Spinal cord (tissue), 10 donors: Measurements from ENCODE around the gene PKDCC. TPM values are rescaled to one million over a fixed set of nuclear protein-coding genes. Genes with fewer than 3 reads are reported as not detected.
"Not testable (repeated sequence)": the region's sequence is repeated elsewhere in the genome, so short reads cannot be mapped to it uniquely, and the experiment has no call there.

ENCODE experiments used
- DNase-seq, 6 donors: peaks; one replicate each; pipeline versions ENCODE4 v3.0.0 to v3.0.0-alpha.2; 2013 to 2015; ENCODE audit warnings: low spot score in 6 of 6, low read depth in 4 of 6
- H3K27ac ChIP-seq: one replicate; pipeline ENCODE4 v1.5.1; 2013; ENCODE audit warnings: low read depth, low read length, control low read depth
- H3K27me3 ChIP-seq: one replicate; pipeline ENCODE4 v1.6.1; 2013; ENCODE audit warnings: low read length; ENCODE audit not compliant: control insufficient read depth, insufficient read depth
- H3K36me3 ChIP-seq: one replicate; pipeline ENCODE4 v1.6.1; 2013; ENCODE audit warnings: low read length; ENCODE audit not compliant: control insufficient read depth, insufficient read depth
- H3K4me1 ChIP-seq: one replicate; pipeline ENCODE4 v1.6.1; 2013; ENCODE audit warnings: low read length; ENCODE audit not compliant: control insufficient read depth, insufficient read depth
- H3K4me3 ChIP-seq: one replicate; pipeline ENCODE4 v1.5.1; 2013; ENCODE audit warnings: low read depth, low read length, control low read depth
- H3K9me3 ChIP-seq: one replicate; pipeline ENCODE4 v1.6.1; 2013; ENCODE audit warnings: low read length; ENCODE audit not compliant: control insufficient read depth, insufficient read depth
- WGBS: methylation state at CpG from one replicate; pipeline ENCODE4 v1.1.5; 2013; ENCODE audit warnings: missing lambda C conversion rate; ENCODE audit not compliant: insufficient coverage; 5-methylcytosine and 5-hydroxymethylcytosine counted together
- polyA plus RNA-seq, 2 donors: library from polyadenylated mRNA; unstranded; fragments of 120-200 nt; gene quantifications; one replicate each; pipeline ENCODE4 v1.2.1, GENCODE V29; 2013; ENCODE audit not compliant: insufficient read length in 2 of 2
- total RNA-seq, 2 donors: library from RNA; depleted of rRNA in 1 of 2; stranded (reverse); fragments of 120-200 nt in 1 of 2; fragments of >200 nt in 1 of 2; gene quantifications; one replicate each; pipeline versions ENCODE4 v1.2.3 to v1.2.4, GENCODE V29; 2013 to 2014
- donor health status: healthy.

The PKDCC gene
- total and polyA plus RNA-seq, 4 donors: 37.3 to 175 (median 76.7) TPM

DNA sequence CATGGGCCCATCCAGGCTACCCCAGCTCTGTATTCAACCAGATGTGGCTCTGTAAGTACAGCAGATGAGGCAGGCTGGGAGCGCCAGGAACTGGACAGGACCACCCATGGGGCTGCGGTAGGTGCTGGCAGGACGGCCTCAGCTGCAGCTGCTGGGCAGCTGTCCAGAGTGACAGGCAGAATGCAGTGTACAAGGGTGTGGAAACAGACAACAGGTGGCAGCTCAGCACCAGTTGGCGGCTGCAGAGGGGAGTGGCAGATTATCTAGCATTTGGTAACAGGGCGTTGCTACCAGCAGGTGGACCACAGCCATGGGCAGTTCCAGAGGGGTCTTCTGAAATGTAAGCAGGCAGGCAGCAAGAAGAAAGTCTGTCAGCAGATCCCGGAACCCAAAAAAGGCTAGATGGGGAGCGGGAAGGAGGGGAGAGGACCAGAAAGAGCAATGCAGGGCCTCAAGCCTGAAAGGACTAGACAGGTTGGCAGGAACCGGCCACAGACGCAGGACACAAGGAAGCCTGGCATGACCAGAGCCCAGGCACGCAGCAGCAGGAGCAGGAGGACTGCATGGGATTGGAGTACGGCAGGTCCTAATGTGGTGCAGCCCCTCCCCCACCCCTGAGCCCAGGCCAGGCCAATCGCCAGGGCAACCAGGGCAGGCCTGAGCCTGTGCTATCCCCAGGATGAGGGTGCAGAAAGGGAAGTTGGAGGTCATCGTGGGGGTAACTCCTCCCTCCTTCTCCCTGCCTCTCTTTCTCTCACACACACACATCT is 24.7 kb downstream of the PKDCC start:
- Histone ChIP-seq H3K9me3 (no peaks in the 10 kb centered on the region), H3K36me3 (no peaks in the 10 kb centered on the region), H3K4me1 (peaks cover 10% of the 10 kb centered on the region), H3K27ac (no peak overlapping the region), H3K27me3 (no peaks in the 10 kb centered on the region), H3K4me3 (no peak overlapping the region)
- no peak for DNase-seq
- 55% methylated on average over 11 of the region's 13 CpGs for WGBS

DNA sequence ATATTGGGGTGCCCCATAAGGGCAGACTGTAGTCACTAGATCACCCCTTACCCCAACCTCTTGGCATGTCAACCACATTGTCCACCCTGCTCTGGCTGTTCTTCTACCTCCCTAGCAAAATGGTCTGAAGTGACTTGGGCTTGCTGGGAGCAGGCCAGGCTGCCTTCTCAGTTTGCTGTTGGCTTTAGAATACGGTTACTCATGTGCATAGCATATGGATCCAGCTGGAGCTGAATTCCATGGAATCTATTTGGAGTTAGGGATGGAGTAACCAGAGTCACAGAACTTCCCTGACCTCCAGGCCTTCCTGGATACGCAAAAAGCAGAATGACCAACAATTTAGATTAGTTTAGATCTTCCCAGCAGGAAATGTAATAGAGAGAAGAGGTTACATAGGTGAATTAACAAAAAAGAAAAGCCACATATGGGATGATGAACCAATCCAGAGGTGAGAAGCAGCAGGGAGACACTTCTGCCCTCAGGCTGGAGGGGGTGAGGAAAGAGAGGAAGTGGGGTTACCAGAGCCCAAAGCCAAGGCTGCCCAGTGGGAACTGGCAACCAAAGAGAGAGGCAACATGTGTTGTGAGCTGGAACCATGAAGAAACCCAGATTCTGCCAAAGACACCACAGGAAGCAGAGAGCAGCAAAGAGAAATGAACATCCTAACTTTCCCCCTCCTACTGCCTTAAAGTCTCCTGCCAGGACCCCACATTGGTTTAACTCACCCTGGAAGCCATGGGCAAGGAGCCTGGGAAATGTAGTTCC is 26.1 kb downstream of the PKDCC start:
- Histone ChIP-seq H3K4me1 (peaks cover 10% of the 10 kb centered on the region), H3K9me3 (no peaks in the 10 kb centered on the region), H3K27ac (no peak overlapping the region), H3K36me3 (no peaks in the 10 kb centered on the region), H3K27me3 (no peaks in the 10 kb centered on the region), H3K4me3 (no peak overlapping the region)
- DNase-seq: peak in 1 of 6 donors; percentile 47
- 71% methylated on average over 2 of the region's 2 CpGs for WGBS

- DNase-seq: no peak
- no peak overlapping the region for H3K4me3 ChIP-seq
- peaks cover 10% of the 10 kb centered on the region for H3K4me1 ChIP-seq
- no peaks in the 10 kb centered on the region for H3K27me3 ChIP-seq
- 75% methylated on average over 2 of the region's 2 CpGs for WGBS
- H3K9me3 ChIP-seq: no peaks in the 10 kb centered on the region
- H3K27ac ChIP-seq: no peak overlapping the region
- no peaks in the 10 kb centered on the region for H3K36me3 ChIP-seq
Observed at GRCh38 chr2:42074661-42075060, 26.8 kb downstream of the PKDCC start.

DNA sequence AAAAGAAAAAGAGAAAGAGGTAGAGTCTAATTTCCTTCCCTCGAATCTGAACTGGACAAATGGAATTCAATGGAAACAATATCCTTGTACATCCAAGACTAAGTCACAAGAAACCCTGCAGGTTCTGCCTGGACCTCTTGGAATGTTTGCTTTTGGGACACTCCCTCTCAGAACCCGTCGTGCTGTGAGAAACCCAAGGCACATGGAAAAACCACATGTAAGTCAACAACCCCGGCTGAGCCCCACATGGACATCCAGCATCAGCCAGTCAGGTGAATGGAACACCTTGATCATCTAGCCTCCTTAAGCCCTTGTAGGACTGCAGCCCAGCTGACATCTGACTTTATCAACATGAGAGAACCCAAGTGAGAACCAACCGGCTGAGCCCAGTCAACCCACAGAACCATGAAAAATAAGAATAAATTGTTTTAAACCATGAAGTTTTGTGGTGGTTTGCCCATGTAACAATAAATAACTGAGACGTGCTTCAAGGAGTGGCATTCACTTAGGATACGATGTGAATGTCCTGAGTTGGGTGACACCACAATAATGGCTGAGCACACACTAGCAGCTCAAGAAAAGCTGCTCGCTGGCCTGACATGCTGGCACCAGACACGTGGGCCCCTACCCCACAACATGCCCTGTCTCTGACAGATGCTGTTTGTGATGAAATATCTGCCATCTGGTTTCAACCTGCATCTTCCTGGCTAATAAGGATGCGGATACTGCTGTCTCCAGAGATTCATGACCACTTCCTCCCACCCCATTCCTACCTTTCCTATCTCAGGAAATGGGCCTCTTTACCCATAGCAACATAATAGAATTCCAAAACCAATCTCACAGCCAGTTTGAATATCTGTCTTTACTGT is 28.8 kb downstream of the PKDCC start:
- no peak for DNase-seq
- H3K27ac ChIP-seq: no peak overlapping the region
- no peaks in the 10 kb centered on the region for H3K27me3 ChIP-seq
- H3K4me1 ChIP-seq: peaks cover 10% of the 10 kb centered on the region
- no peaks in the 10 kb centered on the region for H3K9me3 ChIP-seq
- no peak overlapping the region for H3K4me3 ChIP-seq
- H3K36me3 ChIP-seq: no peaks in the 10 kb centered on the region
- WGBS: 87% methylated on average over 7 of the region's 10 CpGs

GRCh38 chr2:42077343-42077742 is 29.5 kb downstream of the PKDCC start:
- H3K27me3 ChIP-seq: no peaks in the 10 kb centered on the region
- no peaks in the 10 kb centered on the region for H3K36me3 ChIP-seq
- no peaks in the 10 kb centered on the region for H3K9me3 ChIP-seq
- H3K4me3 ChIP-seq: no peak overlapping the region
- DNase-seq: no peak
- peaks cover 6% of the 10 kb centered on the region for H3K4me1 ChIP-seq
- H3K27ac ChIP-seq: no peak overlapping the region
- WGBS: 83% methylated on average over 2 of the region's 2 CpGs

DNA sequence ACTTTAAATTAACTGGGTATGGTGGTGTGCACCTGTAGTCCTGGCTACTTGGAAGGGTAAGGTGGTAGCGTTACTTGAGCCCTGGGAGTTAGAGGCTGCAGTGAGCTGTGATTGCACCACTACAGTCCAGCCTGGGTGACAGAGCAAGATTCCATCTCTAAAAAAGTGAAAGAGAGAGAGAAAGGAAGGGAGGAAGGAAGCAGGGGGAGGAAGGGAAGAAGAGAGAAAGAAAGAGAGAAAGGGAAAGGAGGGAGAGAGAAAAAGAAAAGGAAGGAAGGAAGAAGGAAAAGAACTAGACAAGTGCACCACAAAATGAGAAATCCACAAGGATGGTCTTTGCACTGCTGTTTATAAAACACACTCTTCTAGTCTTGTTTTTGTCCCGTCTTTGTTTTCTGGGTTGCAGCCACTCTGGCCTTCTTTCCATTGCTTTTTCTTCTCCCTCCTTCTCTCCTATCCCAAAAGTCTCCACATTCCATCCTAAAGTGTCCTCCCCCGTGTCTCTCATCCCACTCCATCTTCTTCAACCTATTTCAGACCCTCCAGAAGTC is 32.0 kb downstream of the PKDCC start:
- Histone ChIP-seq H3K36me3 (no peaks in the 10 kb centered on the region), H3K9me3 (no peaks in the 10 kb centered on the region), H3K4me1 (no peaks in the 10 kb centered on the region), H3K4me3 (no peak overlapping the region), H3K27me3 (no peaks in the 10 kb centered on the region), H3K27ac (no peak overlapping the region)
- no peak for DNase-seq
- 90% methylated on average over 3 of the region's 3 CpGs for WGBS

DNA sequence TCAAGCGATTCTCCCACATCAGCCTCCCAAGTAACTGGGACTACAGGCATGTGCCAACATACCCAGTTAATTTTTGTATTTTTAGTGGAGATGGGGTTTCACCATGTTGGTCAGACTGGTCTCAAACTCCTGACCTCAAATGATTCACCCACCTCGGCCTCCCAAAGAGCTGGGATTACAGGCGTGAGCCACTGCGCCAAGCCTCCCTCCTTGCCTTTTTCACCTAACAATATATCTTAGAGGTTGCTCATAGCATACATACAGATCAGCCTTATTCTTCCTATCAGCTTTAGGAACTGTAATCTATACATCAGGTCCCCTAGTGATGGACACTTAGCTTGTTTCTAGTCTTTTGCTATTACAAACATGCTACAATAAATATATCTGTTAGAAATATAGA is 33.3 kb downstream of the PKDCC start:
- not testable (repeated sequence) for DNase-seq, H3K36me3 ChIP-seq, H3K9me3 ChIP-seq, H3K27me3 ChIP-seq, H3K27ac ChIP-seq, H3K4me1 ChIP-seq, H3K4me3 ChIP-seq
- 96% methylated on average over 3 of the region's 4 CpGs for WGBS

DNA sequence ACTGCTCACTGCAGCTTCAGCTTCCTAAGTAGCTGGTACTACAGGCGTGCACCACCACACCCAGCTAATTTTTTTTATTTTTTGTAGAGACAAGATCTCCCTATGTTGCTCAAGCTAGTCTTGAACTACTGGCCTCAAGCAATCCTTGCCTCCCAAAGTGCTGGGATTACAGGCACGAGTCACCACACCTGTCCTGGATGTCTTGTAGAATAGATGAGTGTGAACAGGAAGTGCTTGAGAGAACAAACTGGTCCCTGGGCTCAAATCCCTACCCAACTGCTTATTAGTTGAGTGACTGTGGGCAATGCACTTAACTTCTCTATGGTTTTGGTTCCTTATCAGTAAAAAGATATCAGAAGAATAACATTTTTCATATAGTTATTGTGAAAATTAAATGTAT is 34.2 kb downstream of the PKDCC start:
- Histone ChIP-seq H3K27me3 (no peaks in the 10 kb centered on the region), H3K36me3 (no peaks in the 10 kb centered on the region), H3K9me3 (no peaks in the 10 kb centered on the region), H3K4me3 (no peak overlapping the region), H3K27ac (no peak overlapping the region), H3K4me1 (no peaks in the 10 kb centered on the region)
- 100% methylated on average over 1 of the region's 2 CpGs for WGBS
- DNase-seq: no peak

GRCh38 chr2:42084231-42084671 is 36.4 kb downstream of the PKDCC start:
- Histone ChIP-seq H3K9me3 (no peaks in the 10 kb centered on the region), H3K27me3 (no peaks in the 10 kb centered on the region), H3K27ac (no peak overlapping the region), H3K4me1 (no peaks in the 10 kb centered on the region), H3K36me3 (no peaks in the 10 kb centered on the region), H3K4me3 (no peak overlapping the region)
- DNase-seq: no peak
- WGBS: 50% methylated on average over 6 of the region's 6 CpGs
